B cell (primary cell): ENCODE data around the gene NEO1. TPM values are rescaled to one million over a fixed set of nuclear protein-coding genes. Genes with fewer than 3 reads are reported as not detected.

Experiments
- ATAC-seq: fragments of 200-7000 bp; cut with Tn5 transposase; one replicate; pipeline ENCODE4 v1.10.0; 2021; ENCODE audit warnings: low read depth, mild to moderate bottlenecking, moderate number of reproducible peaks, moderate library complexity
- CTCF ChIA-PET: fragments of 350-600 bp; sonication (Branson Sonifier 250); formaldehyde crosslinking; loops from one replicate; lab custom pipeline; 2021; ENCODE audit warnings: antibody characterized with exemption, inconsistent platforms; lab: Charles Lee
- POLR2A ChIA-PET: fragments of 350-600 bp; sonication (Branson Sonifier 250); formaldehyde crosslinking; loops from one replicate; lab custom pipeline; 2021; ENCODE audit warnings: antibody characterized with exemption; lab: Charles Lee
- DNase-seq: peaks from one replicate; pipeline ENCODE4 v3.0.0; 2013
- H2AFZ ChIP-seq: 2 replicates; pipeline ENCODE4 v1.6.1; 2012; ENCODE audit warnings: mild to moderate bottlenecking, low read depth, low read length; ENCODE audit not compliant: insufficient read depth, poor library complexity, severe bottlenecking
- H3K27ac ChIP-seq, 2 donors: 1 replicate in 1 of 2; 2 replicates in 1 of 2; pipeline ENCODE4 v1.5.1; 2012 to 2013; ENCODE audit warnings: low read length in 2 of 2, mild to moderate bottlenecking in 2 of 2, moderate library complexity in 1 of 2
- H3K27me3 ChIP-seq, 4 experiments: fragments of 200-600 bp in 1 of 4; sonication (generic) in 1 of 4; replicated peaks in 1 of 4; 1 replicate in 2 of 4; 2 replicates in 2 of 4; pipeline versions ENCODE4 v1.6.1 to v1.7.0; 2013 to 2016; ENCODE audit warnings: low read length in 3 of 4, mild to moderate bottlenecking in 2 of 4, mixed read lengths in 1 of 4, moderate library complexity in 1 of 4; ENCODE audit not compliant: insufficient read depth in 4 of 4, control insufficient read depth in 3 of 4; ENCODE audit errors: control extremely low read depth in 1 of 4
- H3K36me3 ChIP-seq, 2 experiments: replicated peaks in 1 of 2; 1 replicate in 1 of 2; 2 replicates in 1 of 2; pipeline versions ENCODE4 v1.6.1 to v1.7.1; 2013; ENCODE audit warnings: low read length in 1 of 2; ENCODE audit not compliant: insufficient read depth in 2 of 2, control insufficient read depth in 1 of 2; ENCODE audit errors: control extremely low read depth in 1 of 2, extremely low read depth in 1 of 2
- H3K4me1 ChIP-seq, 2 donors: fragments of 200-600 bp in 1 of 2; sonication (generic) in 1 of 2; 1 replicate in 1 of 2; 2 replicates in 1 of 2; pipeline versions ENCODE4 v1.5.1 to v1.6.1; 2013 to 2017; ENCODE audit warnings: low read length in 2 of 2; ENCODE audit not compliant: control insufficient read depth in 2 of 2, insufficient read depth in 2 of 2
- H3K4me2 ChIP-seq: replicated peaks from 2 replicates; pipeline ENCODE3; 2012; ENCODE audit warnings: mild to moderate bottlenecking, low read depth, low read length; ENCODE audit not compliant: poor library complexity, severe bottlenecking
- H3K4me3 ChIP-seq, 5 experiments: fragments of 200-600 bp in 1 of 5; sonication (generic) in 1 of 5; 1 replicate in 3 of 5; 2 replicates in 2 of 5; pipeline versions ENCODE4 v1.5.1 to v1.7.0; 2011 to 2016; ENCODE audit warnings: low read length in 4 of 5, mild to moderate bottlenecking in 4 of 5, low read depth in 2 of 5, control low read depth in 1 of 5, moderate library complexity in 1 of 5; ENCODE audit not compliant: insufficient read depth in 1 of 5; ENCODE audit errors: control extremely low read depth in 1 of 5, extremely low read depth in 1 of 5
- H3K79me2 ChIP-seq: fragments of 200-600 bp; sonication (generic); one replicate; pipeline ENCODE4 v1.6.0; 2016; ENCODE audit warnings: low read length; ENCODE audit not compliant: control insufficient read depth, insufficient read depth
- H3K9ac ChIP-seq: fragments of 200-600 bp; sonication (generic); 2 replicates; pipeline ENCODE4 v1.6.1; 2017; ENCODE audit warnings: mild to moderate bottlenecking, low read length, moderate library complexity
- H3K9me3 ChIP-seq, 3 donors: one replicate each; pipeline versions ENCODE4 v1.6.1 to v1.7.1; 2013; ENCODE audit warnings: low read length in 2 of 3; ENCODE audit not compliant: control insufficient read depth in 2 of 3, insufficient read depth in 1 of 3; ENCODE audit errors: control extremely low read depth in 1 of 3
- H4K20me1 ChIP-seq: 2 replicates; pipeline ENCODE4 v1.6.0; 2012; ENCODE audit warnings: mild to moderate bottlenecking, low read length; ENCODE audit not compliant: insufficient read depth, control insufficient read depth, poor library complexity, severe bottlenecking
- H3K27ac Mint-ChIP-seq: one replicate; pipeline ENCODE4 v1.8.0; 2021; ENCODE audit warnings: mixed read lengths
- H3K27me3 Mint-ChIP-seq: one replicate; pipeline ENCODE4 v1.8.0; 2021; ENCODE audit warnings: mixed read lengths
- H3K4me1 Mint-ChIP-seq: one replicate; pipeline ENCODE4 v1.8.0; 2021; ENCODE audit warnings: mixed read lengths
- H3K4me3 Mint-ChIP-seq: one replicate; pipeline ENCODE4 v1.8.0; 2021; ENCODE audit warnings: mixed read lengths
- H3K9me3 Mint-ChIP-seq: one replicate; pipeline ENCODE4 v1.8.0; 2022; ENCODE audit warnings: mixed read lengths; ENCODE audit not compliant: insufficient read depth
- EZH2 ChIP-seq: IDR thresholded peaks from 2 replicates; pipeline ENCODE4 v1.6.1; 2012; ENCODE audit warnings: borderline replicate concordance, low read depth, mild to moderate bottlenecking, moderate library complexity, low read length; ENCODE audit not compliant: insufficient read depth, poor library complexity, severe bottlenecking
- WGBS: methylation state at CpG from one replicate; pipeline ENCODE4 v1.1.5; 2013; ENCODE audit warnings: missing lambda C conversion rate; ENCODE audit not compliant: insufficient coverage; 5-methylcytosine and 5-hydroxymethylcytosine counted together
- intact Hi-C: fragments of 100-400 bp; cut with micrococcal nuclease; formaldehyde crosslinking; loops from one replicate; pipeline ENCODE4 v1.10.0; 2022
- polyA plus RNA-seq: library from polyadenylated mRNA; depleted of rRNA; stranded (reverse); fragments of >200 nt; gene quantifications from 2 replicates; pipeline ENCODE4 v1.2.3, GENCODE V29; 2012
- total RNA-seq, 2 donors: library from RNA; stranded (reverse); fragments of 120-200 nt in 1 of 2; gene quantifications; 1 replicate in 1 of 2; 2 replicates in 1 of 2; pipeline versions ENCODE4 v1.2.3 to v1.2.4, GENCODE V29; 2013 to 2022
- TF ChIP-seq, protein P1 (sequence below): fragments of 200-600 bp; IDR thresholded peaks from one replicate; pipeline ENCODE4 v1.8.0; 2022; ENCODE audit warnings: antibody characterized with exemption, mild to moderate bottlenecking

The NEO1 gene
- total and polyA plus RNA-seq, 2 donors (not counting 1 experiment from before 2014, with no cell fraction given): 1.3 to 3.9 TPM

DNA sequence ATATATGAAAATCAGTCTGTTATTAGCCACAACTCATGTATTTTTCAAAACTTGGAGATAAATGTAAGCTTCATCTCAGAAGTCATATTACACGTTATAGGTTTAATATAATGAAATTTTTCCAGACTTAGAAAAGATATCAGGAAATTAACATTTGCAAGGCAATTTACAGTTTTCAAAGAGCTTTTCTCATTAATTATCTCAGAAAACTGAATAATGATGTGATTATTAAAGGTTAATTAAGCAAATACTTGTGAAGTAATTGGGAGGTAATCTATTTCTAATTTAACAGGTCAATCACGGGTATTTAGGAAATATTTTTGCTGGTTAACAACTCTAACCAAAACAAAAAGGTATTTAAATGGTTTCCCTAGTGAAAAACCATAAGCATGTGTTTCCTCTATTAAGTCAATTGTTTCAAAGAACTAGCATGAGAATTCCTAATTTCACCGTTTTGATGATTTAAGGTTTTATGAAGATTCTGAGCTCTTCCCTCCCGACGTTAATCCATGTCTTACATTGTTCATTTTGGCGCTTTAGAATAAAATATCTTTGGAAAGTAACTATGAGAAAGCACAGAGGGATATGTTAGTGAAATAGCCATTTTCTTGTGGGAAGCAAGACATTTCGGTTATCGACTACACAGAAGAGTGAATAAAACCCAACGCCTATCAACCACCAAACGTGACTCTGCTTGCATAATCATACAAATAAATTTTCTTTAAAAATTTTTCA is 1.5 kb upstream of the NEO1 start:
- CTCF ChIA-PET: no interaction called here
- Histone ChIP-seq H3K27ac (no peak overlapping the region), H3K27me3 (peaks cover 0 to 25% (median 16%) of the 10 kb centered on the region in 4 experiments), H4K20me1 (no peaks in the 10 kb centered on the region), H3K36me3 (no peaks in the 10 kb centered on the region), H2AFZ (peak overlapping the region; percentile 88), H3K9ac (peak overlapping the region; percentile 75), H3K4me2 (peak overlapping the region; percentile 85), H3K4me3 (peak overlapping the region in 3 of 5 experiments; percentile 64 to 78 (median 73)), H3K9me3 (no peaks in the 10 kb centered on the region), H3K79me2 (no peaks in the 10 kb centered on the region), H3K4me1 (peaks cover 8 to 11% of the 10 kb centered on the region in 2 donors)
- no peak overlapping the region for H3K27ac Mint-ChIP-seq
- POLR2A ChIA-PET: no interaction called here
- peaks cover 10% of the 10 kb centered on the region for H3K4me1 Mint-ChIP-seq
- WGBS: no CpG with 5 or more reads among the region's 10 CpGs
- TF ChIP-seq, protein P1, sequence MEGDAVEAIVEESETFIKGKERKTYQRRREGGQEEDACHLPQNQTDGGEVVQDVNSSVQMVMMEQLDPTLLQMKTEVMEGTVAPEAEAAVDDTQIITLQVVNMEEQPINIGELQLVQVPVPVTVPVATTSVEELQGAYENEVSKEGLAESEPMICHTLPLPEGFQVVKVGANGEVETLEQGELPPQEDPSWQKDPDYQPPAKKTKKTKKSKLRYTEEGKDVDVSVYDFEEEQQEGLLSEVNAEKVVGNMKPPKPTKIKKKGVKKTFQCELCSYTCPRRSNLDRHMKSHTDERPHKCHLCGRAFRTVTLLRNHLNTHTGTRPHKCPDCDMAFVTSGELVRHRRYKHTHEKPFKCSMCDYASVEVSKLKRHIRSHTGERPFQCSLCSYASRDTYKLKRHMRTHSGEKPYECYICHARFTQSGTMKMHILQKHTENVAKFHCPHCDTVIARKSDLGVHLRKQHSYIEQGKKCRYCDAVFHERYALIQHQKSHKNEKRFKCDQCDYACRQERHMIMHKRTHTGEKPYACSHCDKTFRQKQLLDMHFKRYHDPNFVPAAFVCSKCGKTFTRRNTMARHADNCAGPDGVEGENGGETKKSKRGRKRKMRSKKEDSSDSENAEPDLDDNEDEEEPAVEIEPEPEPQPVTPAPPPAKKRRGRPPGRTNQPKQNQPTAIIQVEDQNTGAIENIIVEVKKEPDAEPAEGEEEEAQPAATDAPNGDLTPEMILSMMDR: no peak
- no peak for TF ChIP-seq EZH2
- ATAC-seq: no peak
- H3K27me3 Mint-ChIP-seq: peaks cover 43% of the 10 kb centered on the region
- DNase-seq: no peak
- peak overlapping the region; percentile 81 for H3K4me3 Mint-ChIP-seq
- intact Hi-C loops: loop anchor here (5.0 to 10.0 kb wide), 2 partner anchors 584 to 933 kb away; partner anchors contain the start of genes MYO9A, NPTN and SENP8
- no peaks in the 10 kb centered on the region for H3K9me3 Mint-ChIP-seq

- H3K27me3 ChIP-seq: peaks cover 0 to 31% (median 20%) of the 10 kb centered on the region in 4 experiments
- no peaks in the 10 kb centered on the region for H3K9me3 ChIP-seq
- TF ChIP-seq EZH2: no peak
- TF ChIP-seq, protein P1: no peak
- Mint-ChIP-seq H3K4me3 (peak overlapping the region; percentile 81), H3K9me3 (no peaks in the 10 kb centered on the region), H3K27me3 (peaks cover 37% of the 10 kb centered on the region), H3K27ac (peak overlapping the region; percentile 39), H3K4me1 (peaks cover 10% of the 10 kb centered on the region)
- ATAC-seq (no peak), DNase-seq (no peak)
- H3K4me3 ChIP-seq: peak overlapping the region in 4 of 5 experiments; percentile 55 to 78 (median 68)
- 1% methylated on average over 42 of the region's 42 CpGs for WGBS
- no peak overlapping the region for H3K27ac ChIP-seq
- POLR2A ChIA-PET: no interaction called here
- H3K9ac ChIP-seq: peak overlapping the region; percentile 75
- CTCF ChIA-PET: no interaction called here
- no peaks in the 10 kb centered on the region for H3K36me3 ChIP-seq
- H3K4me2 ChIP-seq: peak overlapping the region; percentile 85
- intact Hi-C loops: loop anchor here (5.0 to 10.0 kb wide), 2 partner anchors 583 to 934 kb away; partner anchors contain the start of genes MYO9A, NPTN and SENP8
- H3K79me2 ChIP-seq: no peaks in the 10 kb centered on the region
- no peaks in the 10 kb centered on the region for H4K20me1 ChIP-seq
- peak overlapping the region; percentile 88 for H2AFZ ChIP-seq
- peaks cover 8 to 11% of the 10 kb centered on the region in 2 donors for H3K4me1 ChIP-seq
These were observed 864 bp upstream of the NEO1 start for GRCh38 chr15:73051391-73051806.
